WTC11 (cell line): ENCODE results near the gene GH2. TPM values are rescaled to one million over a fixed set of nuclear protein-coding genes. Genes with fewer than 3 reads are reported as not detected.
"Not testable (repeated sequence)": the region's sequence is repeated elsewhere in the genome, so short reads cannot be mapped to it uniquely, and the experiment has no call there.

Source experiments
- ATAC-seq: fragments of 200-7000 bp; cut with Tn5 transposase; 2 replicates; pipeline ENCODE4 v1.10.0; 2021; ENCODE audit warnings: mild to moderate bottlenecking, moderate library complexity
- CTCF ChIA-PET: fragments of 300-600 bp; sonication (Branson Sonifier 250); formaldehyde crosslinking; loops from one replicate; lab custom pipeline; 2021; ENCODE audit warnings: antibody characterized with exemption; lab: Charles Lee
- POLR2A ChIA-PET: fragments of 350-600 bp; sonication (Branson Sonifier 250); formaldehyde crosslinking; loops from one replicate; lab custom pipeline; 2021; ENCODE audit warnings: antibody characterized with exemption; lab: Charles Lee
- DNase-seq: peaks from one replicate; pipeline ENCODE4 v3.0.0; 2021; ENCODE audit warnings: low spot score
- H3K27ac Mint-ChIP-seq: 2 replicates; pipeline ENCODE4 v1.8.0; 2021; ENCODE audit warnings: mixed read lengths
- H3K27me3 Mint-ChIP-seq: 2 replicates; pipeline ENCODE4 v1.8.0; 2021; ENCODE audit warnings: low read depth, mild to moderate bottlenecking, moderate library complexity, mixed read lengths
- H3K36me3 Mint-ChIP-seq: 2 replicates; pipeline ENCODE4 v1.8.0; 2021; ENCODE audit warnings: mixed read lengths
- H3K4me1 Mint-ChIP-seq: 2 replicates; pipeline ENCODE4 v1.8.0; 2022; ENCODE audit warnings: mixed read lengths
- H3K4me3 Mint-ChIP-seq: 2 replicates; pipeline ENCODE4 v1.8.0; 2021; ENCODE audit warnings: mild to moderate bottlenecking, moderate library complexity, mixed read lengths
- H3K9me3 Mint-ChIP-seq: 2 replicates; pipeline ENCODE4 v1.8.0; 2021; ENCODE audit warnings: mixed read lengths
- total RNA-seq: library from RNA; stranded (reverse); gene quantifications from 3 replicates; pipeline ENCODE4 v1.2.3, GENCODE V29; 2021
- TF ChIP-seq, protein P1 (sequence below): fragments of 200-600 bp; IDR thresholded peaks from 2 replicates; pipeline ENCODE4 v1.8.0; 2022; ENCODE audit warnings: antibody characterized with exemption

The GH2 gene
- total RNA-seq, 1 experiment from 2014 or later, result 0.35 TPM

DNA sequence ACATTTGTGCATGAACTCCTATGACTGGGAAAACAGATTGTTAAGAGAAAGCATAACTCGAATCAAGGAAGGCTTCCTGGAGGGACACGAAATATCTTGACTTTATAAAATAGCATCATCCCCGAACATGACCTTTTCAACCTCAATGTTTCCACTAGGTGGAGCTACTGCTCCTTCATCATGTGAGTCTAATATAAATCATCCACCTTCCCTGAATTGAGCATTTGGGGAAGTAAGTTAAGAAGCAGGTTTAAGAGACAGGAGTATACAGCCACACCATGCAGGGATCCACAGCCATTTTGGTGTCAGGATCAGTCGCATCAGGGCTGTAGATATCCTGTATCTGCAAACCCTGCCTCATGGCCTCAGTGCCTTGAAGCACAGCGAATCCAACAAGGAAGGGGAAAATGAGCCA lies 22.1 kb upstream of the GH2 start:
- CTCF ChIA-PET, result interaction anchor here (0.8 to 3.5 kb wide), 17 partner anchors 8 to 230 kb away, joined by 3 to 28 read pairs (median 5); partner anchors contain the start of genes GH1, GH2 and ICAM2
- H3K36me3 Mint-ChIP-seq, POLR2A ChIA-PET, H3K27me3 Mint-ChIP-seq, DNase-seq, H3K4me3 Mint-ChIP-seq, H3K9me3 Mint-ChIP-seq, H3K27ac Mint-ChIP-seq: not testable (repeated sequence)
- ATAC-seq, result peak; percentile 39
- H3K4me1 Mint-ChIP-seq, result peaks cover 18% of the 10 kb centered on the region
- TF ChIP-seq, protein P1, sequence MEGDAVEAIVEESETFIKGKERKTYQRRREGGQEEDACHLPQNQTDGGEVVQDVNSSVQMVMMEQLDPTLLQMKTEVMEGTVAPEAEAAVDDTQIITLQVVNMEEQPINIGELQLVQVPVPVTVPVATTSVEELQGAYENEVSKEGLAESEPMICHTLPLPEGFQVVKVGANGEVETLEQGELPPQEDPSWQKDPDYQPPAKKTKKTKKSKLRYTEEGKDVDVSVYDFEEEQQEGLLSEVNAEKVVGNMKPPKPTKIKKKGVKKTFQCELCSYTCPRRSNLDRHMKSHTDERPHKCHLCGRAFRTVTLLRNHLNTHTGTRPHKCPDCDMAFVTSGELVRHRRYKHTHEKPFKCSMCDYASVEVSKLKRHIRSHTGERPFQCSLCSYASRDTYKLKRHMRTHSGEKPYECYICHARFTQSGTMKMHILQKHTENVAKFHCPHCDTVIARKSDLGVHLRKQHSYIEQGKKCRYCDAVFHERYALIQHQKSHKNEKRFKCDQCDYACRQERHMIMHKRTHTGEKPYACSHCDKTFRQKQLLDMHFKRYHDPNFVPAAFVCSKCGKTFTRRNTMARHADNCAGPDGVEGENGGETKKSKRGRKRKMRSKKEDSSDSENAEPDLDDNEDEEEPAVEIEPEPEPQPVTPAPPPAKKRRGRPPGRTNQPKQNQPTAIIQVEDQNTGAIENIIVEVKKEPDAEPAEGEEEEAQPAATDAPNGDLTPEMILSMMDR, result peak; percentile 46

DNA sequence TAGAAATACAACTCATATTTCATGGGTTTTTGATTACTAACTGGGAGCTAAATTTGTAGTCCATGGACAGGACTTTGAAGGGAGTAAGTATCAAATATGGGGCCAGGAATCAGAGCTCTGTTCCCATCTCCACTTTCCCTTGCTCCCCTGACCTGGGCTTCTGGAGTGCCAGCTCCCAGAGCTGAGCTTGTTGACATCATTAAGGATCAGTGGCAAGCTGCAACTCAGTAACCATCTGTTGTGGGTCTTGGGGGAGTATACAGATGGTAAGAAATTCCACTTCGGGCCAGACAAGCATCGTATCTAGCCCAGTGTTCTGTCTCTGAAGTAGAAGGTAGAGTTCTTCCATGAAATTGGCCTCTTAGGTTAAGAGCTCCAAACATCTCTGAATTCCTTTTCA lies 20.2 kb upstream of the GH2 start:
- H3K4me3 Mint-ChIP-seq, H3K4me1 Mint-ChIP-seq, ATAC-seq, H3K9me3 Mint-ChIP-seq, H3K36me3 Mint-ChIP-seq, DNase-seq, H3K27ac Mint-ChIP-seq, H3K27me3 Mint-ChIP-seq, POLR2A ChIA-PET: not testable (repeated sequence)
- CTCF ChIA-PET, result interaction anchor here (1.2 to 2.2 kb wide), 5 partner anchors 12 to 231 kb away, joined by 4 to 11 read pairs (median 5); no protein-coding TSS in a partner anchor

DNA sequence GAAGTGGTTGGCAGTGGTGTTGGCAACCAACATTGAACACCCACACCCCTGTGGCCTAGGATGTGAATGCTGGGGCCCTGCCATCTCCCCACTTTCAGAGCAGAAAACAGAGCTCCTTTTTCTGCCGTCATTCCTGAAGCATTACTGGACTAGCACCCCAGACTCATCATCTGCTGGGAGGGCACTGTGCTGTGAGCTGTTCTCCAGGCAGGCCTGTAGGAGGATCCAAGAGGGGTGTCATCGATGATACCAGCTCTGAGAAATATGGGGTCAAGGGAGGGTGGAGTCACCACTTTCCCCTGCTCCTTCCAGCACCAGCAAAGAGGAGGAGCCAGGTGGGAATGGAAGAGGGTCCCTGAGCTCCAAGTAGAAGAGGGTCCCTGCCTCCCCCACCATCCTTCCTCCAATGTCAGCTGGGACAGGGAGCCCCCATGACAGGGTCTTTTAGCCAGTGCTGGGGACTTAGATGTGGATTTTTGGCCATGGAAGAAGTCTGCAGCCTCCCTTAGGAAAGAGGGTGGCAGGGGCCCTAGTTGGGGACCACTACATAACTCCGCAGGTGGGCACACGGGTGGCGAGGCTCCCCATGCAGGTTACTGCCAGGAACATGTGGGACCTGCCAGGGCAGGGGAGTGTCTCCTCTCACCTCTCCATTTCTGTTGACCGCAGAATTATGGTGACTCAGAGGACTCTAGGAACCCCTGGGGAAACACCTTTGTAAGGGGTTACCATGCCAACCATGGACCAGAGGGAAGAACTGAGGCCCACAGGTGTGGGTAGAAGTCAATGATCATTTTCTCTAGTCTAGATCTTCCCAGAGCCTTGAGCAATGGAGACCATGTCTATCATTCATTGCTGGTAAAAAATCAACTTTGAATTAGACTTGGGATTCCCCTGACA lies 17.4 kb upstream of the GH2 start:
- H3K27ac Mint-ChIP-seq, H3K4me3 Mint-ChIP-seq, H3K9me3 Mint-ChIP-seq, POLR2A ChIA-PET, H3K4me1 Mint-ChIP-seq, H3K36me3 Mint-ChIP-seq, DNase-seq, H3K27me3 Mint-ChIP-seq, ATAC-seq: not testable (repeated sequence)
- CTCF ChIA-PET, result interaction anchor here (0.6 to 1.7 kb wide), 4 partner anchors 8 to 132 kb away, joined by 3 to 7 read pairs (median 4); no protein-coding TSS in a partner anchor

DNA sequence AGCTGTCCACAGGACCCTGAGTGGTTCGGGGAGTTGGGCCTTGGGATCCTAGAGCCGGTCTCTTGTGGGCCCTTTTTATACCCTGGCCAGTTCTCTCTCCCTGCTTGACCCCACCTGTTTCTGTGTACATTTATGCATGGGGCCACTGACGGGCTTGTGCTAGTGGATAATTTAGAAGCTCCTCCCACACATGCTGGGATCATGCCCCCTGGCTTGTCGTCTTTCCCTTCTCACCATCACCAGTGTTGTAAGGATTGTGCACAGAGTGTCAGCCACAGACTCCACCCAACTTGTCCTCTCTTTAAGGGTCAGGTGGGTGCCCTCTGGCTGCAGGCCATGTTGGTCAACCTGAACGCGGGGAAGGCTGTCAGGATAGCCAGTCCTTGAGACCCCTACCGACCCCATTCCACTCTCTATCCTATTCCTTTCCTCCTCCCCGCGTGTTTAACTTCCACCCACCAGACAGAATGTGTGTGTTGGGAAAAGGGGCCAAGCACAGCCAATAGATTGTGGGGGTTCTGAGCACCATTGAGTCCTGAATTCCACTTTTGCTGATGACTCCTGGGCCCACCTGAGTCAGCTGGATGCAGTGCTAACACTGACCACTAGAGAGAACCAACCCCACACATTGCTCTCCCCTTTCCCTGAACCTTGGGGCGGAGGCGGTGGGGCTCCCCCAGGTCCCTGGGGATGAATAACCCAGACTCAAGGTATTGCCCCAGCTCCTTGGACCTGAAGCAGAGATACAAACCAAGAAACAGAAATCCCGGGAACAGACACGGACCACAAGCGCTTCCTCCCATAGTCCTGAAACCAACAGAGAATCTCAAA lies 15.0 kb upstream of the GH2 start, which contains the start of gene CSH1:
CSH1 (minus strand) TSS at position 51 of the 831 bp plus-strand sequence. CDS start 63 bp downstream, outside the sequence.
- CTCF ChIA-PET, result interaction anchor here (0.6 to 0.7 kb wide), 2 partner anchors 14 to 15 kb away, joined by 3 to 4 read pairs; partner anchors contain the start of gene CSHL1
- H3K36me3 Mint-ChIP-seq, H3K4me3 Mint-ChIP-seq, DNase-seq, POLR2A ChIA-PET, H3K9me3 Mint-ChIP-seq, H3K27me3 Mint-ChIP-seq, H3K27ac Mint-ChIP-seq: not testable (repeated sequence)
- H3K4me1 Mint-ChIP-seq, result peaks cover 10% of the 10 kb centered on the region
- peak; percentile 84 for ATAC-seq

DNA sequence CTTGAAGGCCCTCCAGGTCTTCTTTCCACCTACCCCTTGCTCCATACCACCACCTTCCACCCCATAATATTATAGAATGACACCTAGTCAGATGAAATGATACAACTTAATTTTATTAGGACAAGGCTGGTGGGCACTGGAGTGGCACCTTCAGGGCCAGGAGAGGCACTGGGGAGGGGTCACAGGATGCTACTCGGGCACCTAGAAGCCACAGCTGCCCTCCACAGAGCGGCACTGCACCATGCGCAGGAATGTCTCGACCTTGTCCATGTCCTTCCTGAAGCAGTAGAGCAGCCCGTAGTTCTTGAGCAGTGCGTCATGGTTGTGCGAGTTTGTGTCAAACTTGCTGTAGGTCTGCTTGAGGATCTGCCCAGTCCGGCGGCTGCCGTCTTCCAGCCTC lies 13.1 kb upstream of the GH2 start:
- H3K9me3 Mint-ChIP-seq, DNase-seq: not testable (repeated sequence)

DNA sequence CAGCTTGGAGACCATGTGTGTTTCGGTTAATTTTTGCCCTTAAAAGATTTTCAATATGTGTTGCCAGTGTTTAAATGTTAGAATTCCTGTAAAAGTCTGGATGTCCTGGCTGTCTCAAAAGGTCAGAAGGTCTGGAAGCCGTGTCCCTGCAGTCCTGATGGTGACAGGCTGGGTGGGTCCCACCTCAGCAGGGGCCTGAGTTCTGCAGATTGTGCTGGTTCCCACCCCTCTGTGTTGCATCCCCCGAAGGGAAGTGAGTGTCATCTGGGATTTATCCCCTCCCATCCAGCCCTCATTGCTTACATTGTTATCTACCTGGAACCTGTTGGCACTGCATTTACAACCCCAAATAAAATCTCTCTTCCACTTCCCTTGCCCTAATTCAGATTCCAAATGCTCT lies 12.3 kb upstream of the GH2 start:
- POLR2A ChIA-PET, H3K27me3 Mint-ChIP-seq, H3K9me3 Mint-ChIP-seq, CTCF ChIA-PET, H3K27ac Mint-ChIP-seq, H3K36me3 Mint-ChIP-seq, DNase-seq, ATAC-seq, H3K4me3 Mint-ChIP-seq: not testable (repeated sequence)
- peaks cover 12% of the 10 kb centered on the region for H3K4me1 Mint-ChIP-seq

More for the DNA sequence above, 13.1 kb upstream of the GH2 start:
- POLR2A ChIA-PET, CTCF ChIA-PET, H3K4me3 Mint-ChIP-seq, ATAC-seq, H3K27ac Mint-ChIP-seq, H3K36me3 Mint-ChIP-seq, H3K27me3 Mint-ChIP-seq: not testable (repeated sequence)
- H3K4me1 Mint-ChIP-seq, result peaks cover 10% of the 10 kb centered on the region

DNA sequence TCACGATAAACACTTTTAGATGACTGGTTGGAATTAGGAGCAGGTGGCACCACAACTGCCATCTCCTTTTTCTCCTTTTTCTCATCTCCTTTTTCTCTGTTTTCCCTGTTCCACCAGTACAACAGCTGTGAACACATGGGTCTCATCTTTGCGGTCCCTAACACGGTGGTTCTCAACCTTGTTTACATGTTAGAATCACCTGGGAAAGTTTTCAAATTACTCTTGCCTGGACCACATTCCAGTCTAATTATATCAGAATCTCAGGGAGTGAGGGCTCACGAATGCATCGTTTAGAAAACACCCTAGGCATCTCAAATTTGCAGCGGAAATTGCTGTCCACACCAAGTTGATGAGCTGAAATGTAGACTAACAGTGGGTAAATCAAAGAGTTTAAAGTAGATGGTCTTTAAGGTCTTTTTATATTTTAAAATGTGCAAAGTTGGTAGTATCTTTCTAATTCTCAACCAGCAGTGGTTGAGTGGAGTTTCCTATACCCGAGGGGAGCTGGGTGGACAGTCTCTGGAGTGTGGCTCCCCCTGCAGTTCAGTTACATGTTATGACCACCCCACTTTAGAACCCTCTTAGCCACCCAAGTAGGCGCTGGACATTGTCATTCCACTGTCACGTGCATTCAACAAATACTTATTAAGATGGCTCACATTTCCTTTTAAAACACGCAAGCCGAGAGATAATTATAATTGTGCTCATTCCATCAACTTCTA lies 10.7 kb upstream of the GH2 start:
- peak; percentile 55 for ATAC-seq
- 0 out of 2 replicates have a peak overlapping the region, but pooled peaks have one; percentile 65 for H3K27ac Mint-ChIP-seq
- H3K9me3 Mint-ChIP-seq, POLR2A ChIA-PET, H3K36me3 Mint-ChIP-seq, H3K4me3 Mint-ChIP-seq, H3K27me3 Mint-ChIP-seq: not testable (repeated sequence)
- H3K4me1 Mint-ChIP-seq, result peaks cover 13% of the 10 kb centered on the region
- CTCF ChIA-PET, result interaction anchor here (0.6 to 2.2 kb wide), 19 partner anchors 10 to 255 kb away, joined by 3 to 18 read pairs (median 4); partner anchors contain the start of genes GH1, GH2 and PRR29
- DNase-seq, result peak; percentile 42
- TF ChIP-seq, protein P1, result peak; percentile 38; the same call in 1 of the 2 replicates
